GM10248 (cell line): ENCODE data around the gene ATRNL1.

ENCODE experiments used
- CTCF ChIA-PET: fragments of 300-600 bp; sonication (Branson Sonifier 250); formaldehyde crosslinking; extraction: SDS; loops from one replicate; lab custom pipeline; 2021; ENCODE audit warnings: antibody characterized with exemption; lab: Yijun Ruan, JAX
- POLR2A ChIA-PET: fragments of 350-650 bp; sonication (Branson Sonifier 250); formaldehyde crosslinking; extraction: SDS; loops from one replicate; lab custom pipeline; 2020; ENCODE audit warnings: antibody characterized with exemption; lab: Yijun Ruan, JAX
- DNase-seq: peaks from one replicate; pipeline ENCODE4 v3.0.0; 2012; ENCODE audit errors: extremely low spot score
- TF ChIP-seq, protein P1 (sequence below): IDR thresholded peaks from 2 replicates; pipeline ENCODE4 v1.5.1; 2012; ENCODE audit warnings: mild to moderate bottlenecking, low read depth; ENCODE audit errors: extremely low read depth, missing control alignments, control extremely low read depth

ATRNL1 gene

DNA sequence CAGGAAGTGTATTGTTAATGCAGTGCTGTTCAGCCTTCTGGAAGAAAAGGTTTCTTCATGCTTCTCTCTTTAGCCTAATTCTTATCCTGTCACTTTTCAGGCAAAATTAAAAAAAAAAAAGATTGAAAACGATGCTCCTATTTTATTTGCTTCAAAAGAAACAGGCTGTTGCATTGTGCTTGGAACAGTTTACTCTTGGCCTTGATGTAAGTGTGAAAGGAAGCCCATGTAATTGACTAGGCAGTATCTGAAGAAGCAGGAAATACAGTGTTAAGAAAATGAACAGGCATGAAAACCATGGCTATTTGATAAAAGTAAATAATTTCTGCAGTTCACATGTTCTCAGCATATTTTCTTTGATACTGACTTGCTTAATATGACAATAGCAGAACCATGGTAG lies 40.4 kb upstream of the ATRNL1 start:
- CTCF ChIA-PET, result interaction anchor here (1.7 kb wide), 1 partner anchor 13 kb away, joined by 7 read pairs; no protein-coding TSS in a partner anchor
- POLR2A ChIA-PET, result no interaction called here
- no peak for DNase-seq
- TF ChIP-seq, protein P1, sequence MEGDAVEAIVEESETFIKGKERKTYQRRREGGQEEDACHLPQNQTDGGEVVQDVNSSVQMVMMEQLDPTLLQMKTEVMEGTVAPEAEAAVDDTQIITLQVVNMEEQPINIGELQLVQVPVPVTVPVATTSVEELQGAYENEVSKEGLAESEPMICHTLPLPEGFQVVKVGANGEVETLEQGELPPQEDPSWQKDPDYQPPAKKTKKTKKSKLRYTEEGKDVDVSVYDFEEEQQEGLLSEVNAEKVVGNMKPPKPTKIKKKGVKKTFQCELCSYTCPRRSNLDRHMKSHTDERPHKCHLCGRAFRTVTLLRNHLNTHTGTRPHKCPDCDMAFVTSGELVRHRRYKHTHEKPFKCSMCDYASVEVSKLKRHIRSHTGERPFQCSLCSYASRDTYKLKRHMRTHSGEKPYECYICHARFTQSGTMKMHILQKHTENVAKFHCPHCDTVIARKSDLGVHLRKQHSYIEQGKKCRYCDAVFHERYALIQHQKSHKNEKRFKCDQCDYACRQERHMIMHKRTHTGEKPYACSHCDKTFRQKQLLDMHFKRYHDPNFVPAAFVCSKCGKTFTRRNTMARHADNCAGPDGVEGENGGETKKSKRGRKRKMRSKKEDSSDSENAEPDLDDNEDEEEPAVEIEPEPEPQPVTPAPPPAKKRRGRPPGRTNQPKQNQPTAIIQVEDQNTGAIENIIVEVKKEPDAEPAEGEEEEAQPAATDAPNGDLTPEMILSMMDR, result no peak

DNA sequence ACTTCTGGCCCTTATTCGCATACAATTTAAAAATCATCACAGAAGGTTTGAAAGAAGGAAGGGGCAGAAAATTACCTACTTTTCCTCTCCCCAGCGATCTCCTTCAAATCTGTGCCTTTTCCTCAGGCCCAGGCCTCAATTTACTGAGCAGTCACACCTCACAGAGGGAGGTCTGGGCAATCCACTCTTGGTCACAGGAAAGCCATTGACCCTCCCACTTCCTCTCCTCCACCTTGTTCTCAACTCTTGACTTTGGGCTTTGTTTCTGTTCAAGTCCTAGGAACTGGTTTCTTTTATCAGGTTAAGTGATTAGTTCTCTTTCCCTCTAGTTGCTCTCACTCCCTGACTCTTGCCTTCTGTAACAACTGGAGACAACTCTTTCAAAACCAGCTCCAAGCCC lies 37.0 kb upstream of the ATRNL1 start:
- TF ChIP-seq, protein P1, result no peak
- CTCF ChIA-PET, result interaction anchor here (0.6 to 1.3 kb wide), 3 partner anchors 7 to 66 kb away, joined by 3 to 4 read pairs (median 3); no protein-coding TSS in a partner anchor
- POLR2A ChIA-PET, result no interaction called here
- DNase-seq, result no peak

DNA sequence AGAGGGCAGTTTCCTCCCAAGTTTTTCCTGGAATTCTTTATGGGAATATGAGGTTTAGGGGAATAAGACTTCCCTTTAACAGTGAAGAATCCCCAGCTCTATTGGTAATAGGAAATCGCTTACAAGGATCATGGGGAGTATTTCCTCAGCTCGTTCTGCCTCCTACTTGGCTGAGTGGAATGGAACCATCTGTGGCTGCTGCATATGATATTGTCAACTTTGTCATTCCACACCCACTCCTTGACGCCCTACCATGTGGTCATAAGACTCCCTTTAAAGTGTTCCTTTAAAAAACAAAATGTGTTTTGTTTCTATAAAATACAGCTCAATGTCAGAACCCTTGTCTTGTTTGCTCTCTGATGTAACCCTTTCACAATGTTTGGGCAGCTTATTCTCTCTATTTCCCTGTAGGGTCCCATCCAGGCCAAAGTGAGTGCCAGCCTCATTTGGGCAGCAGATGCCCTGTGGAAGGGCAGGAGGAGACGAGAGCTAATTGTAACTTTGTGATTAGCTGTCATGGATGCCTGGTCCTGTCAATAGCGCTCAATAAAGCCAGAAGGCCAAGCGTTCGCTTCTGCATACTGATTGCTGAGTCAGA lies 33.8 kb upstream of the ATRNL1 start:
- DNase-seq, result no peak
- TF ChIP-seq, protein P1, result no peak
- ChIA-PET POLR2A (no interaction called here), CTCF (interaction anchor here (0.7 to 1.0 kb wide), 3 partner anchors 10 to 30 kb away, joined by 3 read pairs; no protein-coding TSS in a partner anchor)

DNA sequence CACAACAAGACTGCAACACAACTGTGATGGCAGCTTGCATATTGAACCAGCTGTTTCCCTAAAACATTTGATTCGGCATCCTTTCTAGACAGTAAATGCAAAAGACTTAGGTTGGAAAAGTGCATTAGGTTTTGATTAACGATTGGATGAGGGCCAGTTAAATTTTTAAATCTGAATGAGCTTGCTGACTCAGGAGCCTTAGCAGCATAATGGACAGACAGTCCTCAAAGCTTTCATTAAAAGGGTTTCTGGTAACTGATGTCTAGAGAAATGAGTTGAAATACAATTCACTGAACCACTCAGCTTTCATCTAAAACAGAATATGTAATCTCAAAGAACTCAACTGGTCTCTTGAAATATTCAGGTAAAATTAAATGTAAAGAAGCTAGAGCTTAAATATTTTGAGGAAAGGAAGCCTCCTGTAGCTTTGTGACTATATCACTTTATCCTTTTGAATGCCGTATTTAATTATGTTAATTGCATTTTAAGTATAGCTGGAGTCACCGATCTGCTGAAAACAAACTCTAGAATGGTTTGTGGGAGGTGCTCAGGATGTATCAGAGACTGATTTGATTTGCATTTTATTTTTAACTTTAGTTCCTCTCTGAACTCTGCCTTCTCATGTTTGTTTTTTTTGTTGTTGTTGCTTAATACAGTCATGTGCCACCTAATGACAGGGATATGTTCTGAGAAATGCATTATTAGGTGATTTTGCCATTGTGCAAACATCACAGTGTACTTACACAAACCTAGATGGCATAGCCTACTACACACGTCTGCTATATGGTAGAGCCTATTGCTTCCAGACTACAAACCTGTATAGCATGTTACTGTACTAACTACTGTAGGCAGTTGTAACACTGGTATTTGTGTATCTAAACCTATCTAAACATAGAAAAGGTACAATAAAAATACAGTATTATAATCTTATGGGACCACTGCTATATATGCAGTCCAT lies 29.2 kb upstream of the ATRNL1 start:
- TF ChIP-seq, protein P1, result no peak
- ChIA-PET CTCF (interaction anchor here (1.1 to 1.2 kb wide), 4 partner anchors 9 to 62 kb away, joined by 3 to 4 read pairs (median 3); no protein-coding TSS in a partner anchor), POLR2A (no interaction called here)
- DNase-seq, result no peak

DNA sequence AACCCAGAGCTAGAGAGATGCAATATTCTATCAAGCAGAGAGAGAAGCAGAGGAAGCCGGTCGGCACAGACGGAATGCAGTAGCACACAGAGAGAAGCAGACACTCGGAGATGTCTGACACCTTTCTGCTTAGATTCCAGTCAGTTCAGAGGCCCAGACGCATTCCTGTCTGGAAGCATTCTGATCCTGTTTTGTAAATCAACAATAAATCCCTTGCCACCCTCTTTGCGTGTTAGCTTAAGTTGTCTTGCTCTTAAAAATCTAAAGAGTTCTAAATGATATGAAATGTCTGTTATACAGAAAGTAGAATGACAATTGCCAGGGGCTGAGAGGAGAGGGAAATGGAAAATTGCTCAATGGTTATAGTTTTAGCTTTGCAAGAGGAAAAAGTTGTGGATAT lies 27.4 kb upstream of the ATRNL1 start:
- ChIA-PET POLR2A (no interaction called here), CTCF (interaction anchor here (1.2 to 1.8 kb wide), 4 partner anchors 8 to 187 kb away, joined by 3 to 7 read pairs (median 5); no protein-coding TSS in a partner anchor)
- DNase-seq, result no peak
- TF ChIP-seq, protein P1, result no peak

DNA sequence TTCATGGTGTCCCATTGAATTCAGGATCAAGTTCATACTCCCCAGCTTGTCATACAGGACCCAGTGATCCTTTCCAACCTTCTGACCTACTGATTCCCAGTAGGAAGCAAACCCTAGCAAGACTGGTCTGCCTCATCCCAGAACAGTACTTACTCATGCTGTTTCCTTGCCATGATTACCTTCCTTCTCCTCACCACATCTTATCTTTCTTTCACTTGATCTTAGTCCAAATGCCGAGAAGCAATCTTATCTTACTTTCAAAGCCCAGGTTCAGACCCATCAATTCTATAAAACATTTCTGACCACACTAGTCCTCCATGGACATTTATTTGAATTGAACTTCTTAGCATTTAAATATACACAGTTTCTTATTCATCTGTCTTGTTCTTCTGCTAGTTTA lies 26.6 kb upstream of the ATRNL1 start:
- CTCF ChIA-PET, result interaction anchor here (1.5 to 1.8 kb wide), 3 partner anchors 13 to 188 kb away, joined by 3 to 7 read pairs (median 6); no protein-coding TSS in a partner anchor
- TF ChIP-seq, protein P1, result no peak
- POLR2A ChIA-PET, result no interaction called here
- DNase-seq, result no peak
